ENCODE measurements around the gene RAD52.
A peak's percentile ranks its signal among the peaks of the same experiment; 100 is the strongest.

RAD52 gene

DNA sequence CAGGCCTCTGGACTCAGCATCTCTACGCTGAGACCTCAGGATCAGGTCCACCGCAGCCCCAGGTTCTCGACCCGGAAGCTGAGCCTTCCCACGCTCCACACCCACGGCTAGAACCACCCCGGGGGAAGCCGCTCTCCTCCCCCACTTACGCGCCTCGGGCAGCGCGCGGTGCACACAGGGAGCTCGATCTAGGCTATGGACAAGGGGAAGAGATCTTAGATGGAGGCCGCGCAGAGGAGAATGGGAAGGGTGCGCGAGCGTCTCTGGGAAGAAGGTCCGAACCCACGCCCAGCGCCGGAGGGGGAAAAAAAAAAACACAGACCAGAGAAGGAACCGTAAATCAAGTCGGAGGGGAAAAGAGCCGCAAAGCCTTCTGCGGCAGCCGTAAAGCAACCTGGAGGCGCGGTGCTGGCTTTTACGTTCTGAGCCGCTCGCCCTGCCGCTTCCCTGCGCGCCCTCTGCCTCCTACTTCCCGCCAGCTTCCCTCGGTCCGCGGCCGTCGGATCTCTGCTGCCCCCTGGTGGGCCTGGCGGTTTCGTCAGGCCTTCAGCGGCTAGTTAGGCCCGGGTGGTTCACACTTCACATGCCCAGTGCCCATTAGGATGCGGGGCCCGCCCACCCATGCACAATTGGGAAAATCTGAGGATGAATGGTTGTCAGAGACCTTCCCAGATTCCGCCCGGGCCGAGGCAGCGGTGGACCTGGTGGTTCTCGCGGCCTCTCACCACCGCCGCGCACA lies at the start of gene RAD52:
Gene RAD52 (minus strand): TSS at position 242 of the 739 bp plus-strand sequence. CDS start 16,636 bp downstream, outside the sequence.
- Histone ChIP-seq H3K9ac (ENCODE audit: low read length) (peak within 1 kb of the TSS; percentile 83), H3K27me3 (replicated peaks; ENCODE audit: insufficient read depth, low read length) (no peaks in the 10 kb centered on the region), H2AFZ (ENCODE audit: low read length) (peak within 1 kb of the TSS; percentile 94), H3K79me2 (ENCODE audit: low read length) (peaks cover 29% of the 10 kb centered on the region), H3K27ac (ENCODE audit: low read length) (peak within 1 kb of the TSS; percentile 82), H3K4me1 (ENCODE audit: low read length) (no peaks in the 10 kb centered on the region), H3F3A (ENCODE audit: insufficient read depth, low read length) (peaks cover 11% of the 10 kb centered on the region), H4K20me1 (ENCODE audit: insufficient read depth, low read length) (no peaks in the 10 kb centered on the region), H3K4me3 (ENCODE audit: low read length) (peak within 1 kb of the TSS; percentile 92), H3K9me3 (replicated peaks; ENCODE audit: insufficient read depth, low read length) (no peaks in the 10 kb centered on the region), H3K9me2 (replicated peaks; ENCODE audit: insufficient read depth, low read length) (no peaks in the 10 kb centered on the region), H3K36me3 (replicated peaks; ENCODE audit: insufficient read depth, low read length) (no peaks in the 10 kb centered on the region), H3K4me2 (ENCODE audit: low read depth, low read length) (peak within 1 kb of the TSS; percentile 72)
- peak; percentile 98 for DNase-seq
- TF ChIP-seq CTCF (IDR thresholded peaks at IDR 0.05; ENCODE audit: low read length) (peak; percentile 94), EZH2 (optimal IDR thresholded peaks at IDR 0.05; ENCODE audit: low read depth, low read length) (no peak), EZH2phosphoT487 (IDR thresholded peaks at IDR 0.05; ENCODE audit: low read length) (no peak)

DNA sequence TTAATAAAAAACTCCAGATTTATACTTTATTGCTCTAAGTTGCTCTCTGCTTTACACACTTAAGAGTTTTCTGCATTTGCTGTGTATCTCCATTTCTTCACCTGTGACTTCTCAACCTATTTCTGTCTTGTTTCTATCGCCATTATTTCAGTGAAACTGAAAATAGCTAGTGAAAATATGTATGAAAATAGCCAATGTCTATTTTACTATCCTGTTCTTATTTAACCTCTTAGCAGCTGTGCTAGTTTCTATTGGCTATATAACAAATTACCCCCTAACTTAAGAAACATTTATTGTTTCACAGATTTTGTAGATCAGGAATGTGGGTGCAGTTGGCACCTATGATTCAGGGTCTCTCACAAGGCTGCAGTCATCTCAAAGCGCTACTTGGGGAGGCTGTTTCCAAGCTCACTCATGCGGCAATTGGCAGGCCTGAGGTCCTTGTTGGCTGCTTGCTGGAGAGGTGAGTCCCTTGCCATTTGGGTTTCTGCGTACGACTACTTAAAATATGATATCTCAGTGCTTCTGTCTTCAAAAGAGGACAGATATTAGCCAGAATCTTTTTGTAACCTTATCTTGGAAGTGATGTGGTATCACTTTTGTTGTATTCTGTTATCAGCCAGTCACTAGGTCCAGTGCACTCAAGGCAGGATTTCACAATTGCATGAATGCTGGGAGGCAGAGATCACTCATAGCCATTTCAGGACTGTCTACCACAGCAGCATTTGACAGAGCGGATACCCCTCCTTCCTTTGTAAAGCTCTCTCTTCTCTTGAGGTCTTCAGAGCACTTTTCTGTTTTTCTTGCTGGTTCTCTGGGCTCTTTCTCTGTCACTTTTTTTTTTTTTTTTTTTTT lies 48.8 kb upstream of the RAD52 start:
- no peaks in the 10 kb centered on the region for H3K27me3 ChIP-seq (replicated peaks; ENCODE audit: insufficient read depth, low read length)
- H4K20me1 ChIP-seq (ENCODE audit: insufficient read depth, low read length) = no peaks in the 10 kb centered on the region
- H2AFZ ChIP-seq (ENCODE audit: low read length) = no peak overlapping the region
- H3K79me2 ChIP-seq (ENCODE audit: low read length) = peaks cover 86% of the 10 kb centered on the region
- no peaks in the 10 kb centered on the region for H3K9me3 ChIP-seq (replicated peaks; ENCODE audit: insufficient read depth, low read length)
- no peaks in the 10 kb centered on the region for H3K36me3 ChIP-seq (replicated peaks; ENCODE audit: insufficient read depth, low read length)
- TF ChIP-seq CTCF (IDR thresholded peaks at IDR 0.05; ENCODE audit: low read length) (no peak), EZH2phosphoT487 (IDR thresholded peaks at IDR 0.05; ENCODE audit: low read length) (no peak), EZH2 (optimal IDR thresholded peaks at IDR 0.05; ENCODE audit: low read depth, low read length) (no peak)
- H3F3A ChIP-seq (ENCODE audit: insufficient read depth, low read length) = peaks cover 26% of the 10 kb centered on the region
- H3K4me2 ChIP-seq (ENCODE audit: low read depth, low read length) = peak overlapping the region; percentile 76
- H3K9me2 ChIP-seq (replicated peaks; ENCODE audit: insufficient read depth, low read length) = no peaks in the 10 kb centered on the region
- H3K4me3 ChIP-seq (ENCODE audit: low read length) = peak overlapping the region; percentile 53
- peak overlapping the region; percentile 77 for H3K27ac ChIP-seq (ENCODE audit: low read length)
- H3K4me1 ChIP-seq (ENCODE audit: low read length) = peaks cover 43% of the 10 kb centered on the region
- peak overlapping the region; percentile 15; the same call in 1 of the 2 replicates for H3K9ac ChIP-seq (ENCODE audit: low read length)
- DNase-seq = peak; percentile 67

DNA sequence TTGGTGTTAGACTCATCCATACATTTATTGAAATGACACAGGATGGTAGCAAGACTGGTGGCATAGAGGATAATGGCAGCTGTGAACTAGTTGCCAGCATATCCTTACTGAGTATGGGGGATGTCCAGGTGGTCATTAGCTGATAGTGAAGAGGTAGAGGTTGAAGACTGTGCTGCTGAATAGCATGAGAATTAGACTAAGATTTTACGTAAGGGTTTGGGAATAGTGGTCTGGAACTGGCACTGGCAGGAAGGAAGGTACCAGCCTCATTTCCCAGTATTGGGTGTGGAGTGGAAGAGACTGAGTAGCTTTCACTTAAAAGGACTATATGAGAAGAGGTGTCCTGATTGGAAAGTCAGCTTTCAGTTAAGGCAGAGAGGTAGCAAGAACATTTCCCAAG lies 48.0 kb upstream of the RAD52 start:
- peak overlapping the region; percentile 76 for H3K4me2 ChIP-seq (ENCODE audit: low read depth, low read length)

More for the DNA sequence above, 48.0 kb upstream of the RAD52 start:
- Histone ChIP-seq H3K9me2 (replicated peaks; ENCODE audit: insufficient read depth, low read length) (no peaks in the 10 kb centered on the region), H3K4me3 (ENCODE audit: low read length) (peak overlapping the region; percentile 53), H3K9ac (ENCODE audit: low read length) (peak overlapping the region; percentile 15; the same call in 1 of the 2 replicates), H3K36me3 (replicated peaks; ENCODE audit: insufficient read depth, low read length) (no peaks in the 10 kb centered on the region), H3K79me2 (ENCODE audit: low read length) (peaks cover 86% of the 10 kb centered on the region), H4K20me1 (ENCODE audit: insufficient read depth, low read length) (no peaks in the 10 kb centered on the region), H3K27ac (ENCODE audit: low read length) (peak overlapping the region; percentile 77; the same call in 1 of the 2 replicates), H3K4me1 (ENCODE audit: low read length) (peaks cover 47% of the 10 kb centered on the region), H2AFZ (ENCODE audit: low read length) (no peak overlapping the region), H3F3A (ENCODE audit: insufficient read depth, low read length) (peaks cover 26% of the 10 kb centered on the region), H3K27me3 (replicated peaks; ENCODE audit: insufficient read depth, low read length) (no peaks in the 10 kb centered on the region), H3K9me3 (replicated peaks; ENCODE audit: insufficient read depth, low read length) (no peaks in the 10 kb centered on the region)
- TF ChIP-seq EZH2phosphoT487 (IDR thresholded peaks at IDR 0.05; ENCODE audit: low read length) (no peak), CTCF (IDR thresholded peaks at IDR 0.05; ENCODE audit: low read length) (no peak), EZH2 (optimal IDR thresholded peaks at IDR 0.05; ENCODE audit: low read depth, low read length) (no peak)
- no peak for DNase-seq
